HG03095 (cell line): ENCODE data around the gene RCVRN.

Experiments
- ATAC-seq: cut with Tn5 transposase; IDR thresholded peaks from one replicate; pipeline ENCODE4 v1.9.1; 2021; ENCODE audit warnings: moderate library complexity; ENCODE audit not compliant: unreplicated experiment

RCVRN gene

DNA sequence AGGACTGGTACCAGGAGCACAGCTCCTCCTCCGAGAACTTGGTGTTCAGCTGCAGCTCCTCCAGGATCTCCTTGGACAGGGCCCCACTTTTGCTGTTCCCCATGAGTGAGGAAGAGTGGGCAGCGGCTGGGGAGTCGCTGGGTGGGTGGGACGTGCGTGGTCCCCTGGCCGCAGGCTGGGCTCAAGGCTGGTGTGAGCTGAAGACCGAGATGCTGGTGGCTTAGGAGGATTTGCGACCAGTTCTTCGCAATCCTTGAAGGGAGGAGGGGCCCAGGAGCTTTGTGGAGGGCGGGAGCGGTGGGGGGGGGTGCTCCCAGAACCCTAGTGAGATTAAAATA is at the start of gene RCVRN:
Gene RCVRN (minus strand): TSS at position 194 of the 338 bp plus-strand sequence. CDS start 91 bp downstream, at position 103.
- no peak for ATAC-seq

DNA sequence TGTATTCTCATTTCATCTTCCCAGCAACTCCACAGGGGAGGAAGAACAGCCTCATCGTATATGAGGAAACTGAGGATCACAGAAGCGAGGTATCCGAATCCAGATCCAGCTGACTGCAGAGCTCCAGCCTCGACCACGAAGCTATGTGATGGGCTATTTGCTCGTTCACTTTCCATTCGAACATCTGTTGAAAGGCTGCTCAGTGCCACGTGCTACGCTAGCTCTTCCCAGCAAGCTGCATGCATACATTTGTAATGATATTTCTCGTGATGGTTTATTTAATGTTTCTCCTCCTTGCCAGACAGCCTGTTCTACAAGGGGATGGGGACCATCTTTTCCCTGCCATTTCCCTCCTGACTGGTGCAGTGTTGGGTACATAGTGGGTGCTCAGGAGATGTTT is 48.4 kb upstream of the RCVRN start:
- no peak for ATAC-seq

- no peak for ATAC-seq
Measured at GRCh38 chr17:9951803-9952202, 46.7 kb upstream of the RCVRN start.

- ATAC-seq: no peak
Measured at GRCh38 chr17:9948928-9949327, 43.9 kb upstream of the RCVRN start.

DNA sequence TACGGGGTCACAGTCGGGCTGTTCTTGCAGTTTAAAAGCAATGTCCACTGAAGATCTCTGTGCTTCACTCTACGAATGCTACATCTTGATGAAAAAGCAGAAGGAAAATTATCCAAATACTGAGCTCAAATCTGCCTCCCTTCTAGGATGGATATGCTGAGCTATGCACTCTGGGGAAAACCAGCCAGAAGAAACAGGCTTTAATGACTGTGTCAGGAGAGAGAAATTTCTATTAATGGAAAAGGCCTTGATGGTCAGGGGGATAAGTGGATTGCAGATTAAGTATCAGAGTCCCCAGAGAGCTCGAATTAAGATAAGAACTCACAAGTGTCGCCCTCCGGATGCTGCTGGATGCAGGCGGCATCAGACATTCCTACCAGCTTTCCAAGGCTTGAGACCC is 39.6 kb upstream of the RCVRN start:
- no peak for ATAC-seq

- no peak for ATAC-seq
Measured at GRCh38 chr17:9943343-9943742, 38.3 kb upstream of the RCVRN start.

- ATAC-seq: no peak
Measured at GRCh38 chr17:9942885-9943284, 37.8 kb upstream of the RCVRN start.

DNA sequence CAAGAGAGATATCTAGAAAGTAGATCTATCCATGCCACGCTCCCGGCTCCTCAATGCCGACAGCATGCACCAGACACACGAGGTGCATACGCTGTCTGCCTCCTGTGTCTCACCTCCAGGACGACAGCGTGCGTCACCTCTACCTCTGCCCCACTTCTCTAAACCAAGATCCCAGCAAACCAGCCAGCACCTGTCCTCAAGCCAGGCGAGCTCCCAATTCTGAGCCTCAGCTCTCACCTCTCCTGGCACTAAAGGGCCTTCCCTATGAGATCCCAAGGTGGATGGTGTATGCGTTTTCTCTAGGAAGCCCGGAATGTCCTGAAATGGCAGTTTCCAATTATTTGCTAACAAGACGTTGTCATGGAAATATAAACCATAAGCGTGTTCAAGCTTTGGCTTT is 36.2 kb upstream of the RCVRN start:
- ATAC-seq: no peak

DNA sequence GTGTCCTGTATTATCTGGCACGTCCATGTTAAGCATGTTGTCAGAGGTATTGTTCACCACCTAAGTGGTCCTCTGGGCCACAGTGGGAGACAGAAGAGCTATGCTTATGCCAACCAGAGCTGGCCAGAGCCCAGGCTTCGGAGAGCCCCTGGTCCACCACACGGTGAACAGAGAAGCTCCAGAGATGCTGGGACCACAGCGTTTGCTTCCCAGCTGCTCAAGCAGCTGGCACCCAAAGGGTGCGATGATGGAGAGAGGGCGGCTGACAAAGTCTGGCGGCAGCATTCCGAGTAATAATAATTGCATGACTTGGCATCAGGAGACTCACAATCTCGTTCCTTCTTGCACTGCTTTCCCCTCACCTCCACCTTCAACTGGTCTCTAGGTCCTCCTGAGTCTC is 35.8 kb upstream of the RCVRN start:
- ATAC-seq: no peak

DNA sequence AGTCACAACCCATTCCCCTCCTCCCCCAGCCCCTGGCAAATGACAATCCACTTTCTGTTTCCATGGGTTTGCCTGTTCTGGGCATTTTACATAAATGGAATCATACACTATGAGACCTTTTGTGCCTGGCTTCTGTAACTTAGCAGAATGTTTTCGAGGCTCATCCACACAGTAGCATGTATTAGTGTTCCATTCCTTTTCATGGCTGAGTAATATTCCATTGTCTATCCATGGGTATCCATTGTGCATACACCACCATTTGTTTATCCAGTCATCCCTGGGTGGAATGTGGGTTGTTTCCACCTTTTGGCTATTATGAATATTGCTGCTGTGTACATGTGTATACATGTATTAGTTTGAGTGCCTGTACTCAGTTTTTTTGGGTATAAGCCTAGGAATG is 33.7 kb upstream of the RCVRN start:
- ATAC-seq: no peak

DNA sequence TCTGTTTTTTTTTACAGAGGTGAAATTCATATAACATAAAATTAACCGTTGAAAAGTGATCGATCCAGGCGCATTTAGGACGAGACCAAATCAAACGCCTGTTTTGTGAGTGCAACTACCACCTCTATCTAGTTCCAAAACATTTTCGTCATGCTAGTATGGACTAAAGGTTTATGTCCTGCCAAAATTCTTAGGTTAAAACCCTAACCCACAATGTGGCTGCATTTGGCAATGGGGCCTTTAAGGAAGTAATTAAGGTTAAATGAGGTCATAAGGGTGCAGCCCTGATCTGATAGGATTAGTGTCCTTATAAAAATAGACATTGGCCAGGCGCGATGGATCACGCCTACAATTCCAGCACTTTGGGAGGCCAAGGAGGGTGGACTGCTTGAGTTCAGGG is 32.8 kb upstream of the RCVRN start:
- no peak for ATAC-seq

- no peak for ATAC-seq
Measured at GRCh38 chr17:9937241-9937761, 32.2 kb upstream of the RCVRN start.

DNA sequence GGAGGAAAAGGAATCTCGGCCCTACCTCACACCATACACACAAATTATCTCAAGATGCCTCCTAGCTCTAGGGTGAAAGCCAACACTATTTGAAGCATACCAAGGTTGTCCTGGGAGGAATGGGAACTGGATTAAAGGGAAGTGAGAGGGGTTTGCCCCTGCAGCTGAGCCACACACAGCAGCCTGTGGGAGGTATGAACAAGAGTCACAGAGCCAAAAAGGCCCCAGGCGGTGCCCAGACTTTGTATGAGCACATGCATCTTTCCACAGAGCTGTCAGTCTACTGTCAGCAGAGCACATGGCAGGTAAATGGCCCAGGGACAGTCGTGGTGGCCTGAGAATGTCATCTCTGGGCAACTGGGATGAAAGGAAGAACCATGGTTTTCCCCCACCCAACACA is 31.0 kb upstream of the RCVRN start:
- no peak for ATAC-seq

GRCh38 chr17:9935408-9935807 is 30.3 kb upstream of the RCVRN start:
- ATAC-seq: no peak

DNA sequence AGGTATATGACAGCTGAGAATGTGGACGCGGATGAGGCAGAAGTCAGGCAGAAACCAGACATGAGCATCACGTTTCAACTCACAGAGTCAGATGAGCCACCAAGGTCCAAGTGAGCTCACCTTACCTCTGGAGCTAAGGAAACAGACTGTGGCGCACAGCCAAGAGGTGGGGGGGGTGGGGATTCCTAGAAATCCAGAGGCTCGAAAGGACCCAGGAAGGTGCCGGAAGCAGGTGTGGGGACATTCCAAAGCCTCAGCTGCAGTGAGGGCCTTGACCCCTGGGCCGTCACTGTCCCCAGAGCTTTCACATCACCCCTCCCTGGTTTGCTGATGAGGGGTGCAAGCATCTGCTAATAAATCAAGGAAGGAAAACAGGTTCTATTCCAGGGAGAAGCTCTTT is 29.3 kb upstream of the RCVRN start:
- no peak for ATAC-seq

- ATAC-seq: no peak
Measured at GRCh38 chr17:9932491-9932890, 27.4 kb upstream of the RCVRN start.

DNA sequence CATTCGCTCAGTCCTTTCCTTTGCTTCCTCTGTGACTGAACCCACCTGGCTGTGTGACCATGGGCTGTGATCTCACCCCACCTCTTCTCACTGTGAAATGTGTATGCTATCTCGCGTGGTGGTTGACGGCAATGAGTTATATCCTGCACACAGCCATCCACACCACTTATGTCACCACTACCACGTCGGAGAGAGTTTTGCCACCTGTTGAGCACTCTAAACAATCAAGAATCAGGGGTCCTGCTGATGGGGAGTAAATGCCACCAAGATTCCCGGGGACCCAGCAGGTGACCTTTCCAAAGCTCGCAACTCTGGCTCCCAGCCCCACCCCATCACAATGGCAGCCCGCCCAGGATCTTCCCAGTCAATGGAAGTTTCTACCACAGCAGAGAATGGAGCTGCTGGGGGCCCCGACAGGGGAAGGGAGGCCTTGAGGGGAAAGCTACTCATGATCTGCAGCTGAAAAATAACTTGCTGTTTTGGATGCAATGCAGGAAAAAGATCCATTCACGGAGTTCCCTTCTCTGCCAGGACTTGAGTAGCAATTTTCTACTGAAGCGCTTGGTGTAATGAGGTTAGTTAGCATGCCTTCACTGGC is 26.2 kb upstream of the RCVRN start:
- no peak for ATAC-seq

DNA sequence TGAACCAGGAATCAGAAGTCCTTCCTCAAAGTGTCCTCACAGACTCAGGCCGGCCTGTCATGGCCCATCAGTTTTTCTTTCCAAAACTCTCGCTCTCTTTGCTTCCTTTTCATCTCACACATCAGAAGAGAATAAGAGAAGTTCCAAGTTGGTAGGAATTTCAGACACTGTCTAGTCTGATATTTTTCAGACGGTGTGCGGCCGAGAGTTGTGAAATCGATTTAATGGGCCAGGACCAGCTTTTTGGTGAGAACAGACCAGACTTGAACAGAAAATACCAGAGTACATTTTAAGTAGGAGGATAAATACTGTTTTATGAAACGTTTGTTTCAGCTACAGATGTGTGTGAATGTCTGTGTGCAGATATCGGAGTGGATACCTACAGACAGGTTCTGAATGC is 24.8 kb upstream of the RCVRN start:
- ATAC-seq: no peak

GRCh38 chr17:9928601-9929333 is 23.7 kb upstream of the RCVRN start:
- ATAC-seq: no peak

GRCh38 chr17:9926150-9926804 is 21.2 kb upstream of the RCVRN start:
- no peak for ATAC-seq

DNA sequence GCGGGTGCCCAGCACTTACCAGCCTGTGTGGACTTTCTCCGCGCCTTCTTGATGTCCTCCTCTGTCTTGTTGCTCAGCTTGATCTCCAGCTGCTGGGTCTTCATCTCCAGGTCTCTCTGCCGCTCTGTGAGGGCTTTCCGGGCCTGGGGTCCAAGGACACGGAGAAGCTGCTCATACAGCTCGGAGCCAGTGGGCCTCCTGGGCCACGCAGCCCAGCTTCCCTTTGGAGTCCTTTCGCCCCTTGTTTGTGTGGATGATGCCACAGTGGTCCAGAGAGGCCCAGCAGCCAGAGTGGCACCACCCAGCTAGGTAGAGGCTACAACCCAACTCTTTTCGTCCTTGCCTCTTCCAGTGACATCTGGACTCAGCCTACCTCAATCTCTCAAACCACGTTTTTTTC is 20.4 kb upstream of the RCVRN start:
- ATAC-seq: no peak

DNA sequence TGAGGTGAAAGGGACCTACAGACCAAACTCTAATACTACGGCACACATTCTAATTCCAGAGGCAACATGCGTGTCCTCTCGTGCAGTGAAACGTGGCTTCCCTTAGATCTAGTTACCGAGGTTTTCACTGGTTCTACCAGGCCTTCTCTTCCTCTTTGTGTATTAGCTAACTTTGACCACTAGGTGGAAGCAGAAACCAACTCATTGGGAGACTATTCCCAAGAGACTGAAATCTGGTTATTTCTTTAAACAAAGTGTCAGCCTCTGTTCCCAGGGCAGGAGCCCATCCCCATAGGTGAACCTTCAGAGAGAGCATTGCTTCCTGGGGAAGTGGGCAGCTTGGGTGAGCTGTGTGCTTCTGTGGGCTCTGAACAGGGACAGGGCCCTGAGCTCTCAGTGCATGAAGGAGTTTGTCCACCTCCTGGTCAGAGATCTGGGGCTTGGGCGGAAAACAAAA is 19.7 kb upstream of the RCVRN start:
- no peak for ATAC-seq
